Stomach (tissue), 9 donors: ENCODE data around the gene PANX1. TPM values are rescaled to one million over a fixed set of nuclear protein-coding genes. Genes with fewer than 3 reads are reported as not detected.

Experiments
- DNase-seq, 2 donors: peaks; one replicate each; pipeline versions ENCODE4 v3.0.0 to v3.0.0-alpha.2; 2013 to 2019
- H3K27ac ChIP-seq, 5 donors: fragments of 200-600 bp in 4 of 5; sonication (generic) in 4 of 5; one replicate each; pipeline ENCODE4 v1.5.1; 2013 to 2019; ENCODE audit warnings: mild to moderate bottlenecking in 1 of 5, moderate library complexity in 1 of 5
- H3K27me3 ChIP-seq, 3 donors: fragments of 200-600 bp; sonication (generic); one replicate each; pipeline ENCODE4 v1.5.1; 2017 to 2019; ENCODE audit warnings: mixed run types in 1 of 3
- H3K36me3 ChIP-seq, 4 donors: fragments of 200-600 bp; sonication (generic); 1 replicate in 3 of 4; 2 replicates in 1 of 4; pipeline ENCODE4 v1.5.1; 2016 to 2019
- H3K4me1 ChIP-seq, 4 donors: fragments of 200-600 bp; sonication (generic); one replicate each; pipeline ENCODE4 v1.5.1; 2016 to 2019
- H3K4me3 ChIP-seq, 4 donors: fragments of 200-600 bp; sonication (generic) in 3 of 4; one replicate each; pipeline ENCODE4 v1.5.1; 2016 to 2019; ENCODE audit warnings: mild to moderate bottlenecking in 1 of 4
- H3K9me3 ChIP-seq, 4 donors: fragments of 200-600 bp; sonication (generic); one replicate each; pipeline ENCODE4 v1.5.1; 2016 to 2019
- CTCF ChIP-seq, 7 experiments: fragments of 450-650 bp in 4 of 7; fragments of 200-600 bp in 3 of 7; sonication (generic) in 3 of 7; IDR thresholded peaks; one replicate each; pipeline ENCODE4 v1.5.1; 2016 to 2019; ENCODE audit warnings: antibody characterized with exemption in 7 of 7, control low read depth in 2 of 7, mild to moderate bottlenecking in 1 of 7
- EP300 ChIP-seq: sonication (generic); formaldehyde crosslinking; IDR thresholded peaks from one replicate; pipeline ENCODE4 v1.6.1; 2017; ENCODE audit warnings: antibody characterized with exemption
- POLR2A ChIP-seq, 4 donors: fragments of 450-650 bp; IDR thresholded peaks; one replicate each; pipeline ENCODE4 v1.6.1; 2016; ENCODE audit warnings: antibody characterized with exemption in 4 of 4, control low read depth in 2 of 4, mild to moderate bottlenecking in 1 of 4, moderate library complexity in 1 of 4
- POLR2AphosphoS5 ChIP-seq, 3 donors: sonication (generic); formaldehyde crosslinking; IDR thresholded peaks; one replicate each; pipeline ENCODE4 v1.6.1; 2016; ENCODE audit warnings: antibody characterized with exemption in 3 of 3
- WGBS, 5 donors: extraction: QIAGEN DNeasy Blood & Tissue Kit in 3 of 5; methylation state at CpG; one replicate each; pipeline versions ENCODE4 v1.1.5 to v1.1.7; 2013 to 2018; 5-methylcytosine and 5-hydroxymethylcytosine counted together
- intact Hi-C: fragments of 100-400 bp; cut with DNase I; formaldehyde crosslinking; loops from one replicate; pipeline ENCODE4 v1.15.1; 2023; ENCODE audit warnings: low total_unique reads
- polyA plus RNA-seq, 3 donors: library from polyadenylated mRNA; stranded (reverse); fragments of 200-250 nt; gene quantifications; one replicate each; pipeline ENCODE4 v1.2.3, GENCODE V29; 2013
- total RNA-seq, 5 donors: library from RNA; depleted of rRNA; stranded (reverse); fragments of >200 nt; gene quantifications; one replicate each; pipeline versions ENCODE4 v1.1.0 to v1.2.3, GENCODE V29; 2014 to 2016
- donor health status: healthy with polysubstance abuse.
- donor health status: Bipolar disorder and iron deficiency.
- donor health status: healthy.

PANX1 gene
- total and polyA plus RNA-seq, 8 donors: 1.2 to 41.1 (median 11.1) TPM

GRCh38 chr11:94144216-94144615, 15.6 kb downstream of the PANX1 start:
- Histone ChIP-seq H3K36me3 (no peaks in the 10 kb centered on the region), H3K9me3 (no peaks in the 10 kb centered on the region), H3K4me1 (peaks cover 5 to 80% (median 45%) of the 10 kb centered on the region in 4 donors), H3K27ac (no peak overlapping the region), H3K27me3 (no peaks in the 10 kb centered on the region), H3K4me3 (no peak overlapping the region)
- WGBS, 5 donors: 88 to 98% (median 91%) methylated on average over 3 of the region's 3 CpGs
- DNase-seq: no peak
- TF ChIP-seq POLR2AphosphoS5 (IDR thresholded peaks at IDR 0.05): no peak
- no peak for TF ChIP-seq POLR2A (IDR thresholded peaks at IDR 0.05)
- no peak for TF ChIP-seq CTCF (IDR thresholded peaks at IDR 0.05)
- TF ChIP-seq EP300: no peak
- intact Hi-C loops: no loop called here

GRCh38 chr11:94144664-94145063, 16.0 kb downstream of the PANX1 start:
- no peak for DNase-seq
- 83 to 96% (median 90%) methylated on average over 1 of the region's 1 CpG for WGBS, 5 donors
- TF ChIP-seq EP300: no peak
- TF ChIP-seq POLR2A (IDR thresholded peaks at IDR 0.05): no peak
- no peak for TF ChIP-seq CTCF (IDR thresholded peaks at IDR 0.05)
- TF ChIP-seq POLR2AphosphoS5 (IDR thresholded peaks at IDR 0.05): no peak
- Histone ChIP-seq H3K27me3 (no peaks in the 10 kb centered on the region), H3K4me3 (no peak overlapping the region), H3K4me1 (peaks cover 9 to 80% (median 46%) of the 10 kb centered on the region in 4 donors), H3K27ac (no peak overlapping the region), H3K9me3 (no peaks in the 10 kb centered on the region), H3K36me3 (no peaks in the 10 kb centered on the region)
- intact Hi-C loops: no loop called here

- Histone ChIP-seq H3K4me1 (peaks cover 16 to 80% (median 50%) of the 10 kb centered on the region in 4 donors), H3K4me3 (no peak overlapping the region), H3K9me3 (no peaks in the 10 kb centered on the region), H3K27me3 (no peaks in the 10 kb centered on the region), H3K27ac (no peak overlapping the region), H3K36me3 (no peaks in the 10 kb centered on the region)
- 40 to 71% (median 56%) methylated on average over 2 of the region's 2 CpGs for WGBS, 5 donors
- TF ChIP-seq EP300: no peak
- no peak for TF ChIP-seq POLR2AphosphoS5 (IDR thresholded peaks at IDR 0.05)
- intact Hi-C loops: no loop called here
- no peak for DNase-seq
Measured at GRCh38 chr11:94145431-94145830, 16.8 kb downstream of the PANX1 start.

- H3K27ac ChIP-seq: no peak overlapping the region
- H3K9me3 ChIP-seq: no peaks in the 10 kb centered on the region
- no peak for TF ChIP-seq CTCF (IDR thresholded peaks at IDR 0.05)
- TF ChIP-seq POLR2AphosphoS5 (IDR thresholded peaks at IDR 0.05): no peak
- TF ChIP-seq POLR2A (IDR thresholded peaks at IDR 0.05): no peak
- no peak for TF ChIP-seq EP300
- no peak for DNase-seq
- H3K27me3 ChIP-seq: no peaks in the 10 kb centered on the region
- intact Hi-C loops: no loop called here
- no peaks in the 10 kb centered on the region for H3K36me3 ChIP-seq
- 84 to 93% (median 90%) methylated on average over 4 of the region's 4 CpGs for WGBS, 5 donors
- H3K4me1 ChIP-seq: peaks cover 16 to 85% (median 53%) of the 10 kb centered on the region in 4 donors
- H3K4me3 ChIP-seq: no peak overlapping the region
Measured at GRCh38 chr11:94145916-94146315, 17.3 kb downstream of the PANX1 start.

- no peak for DNase-seq
- H3K27me3 ChIP-seq: no peaks in the 10 kb centered on the region
- H3K36me3 ChIP-seq: no peaks in the 10 kb centered on the region
- WGBS, 5 donors: 80 to 88% (median 86%) methylated on average over 9 of the region's 9 CpGs
- no peaks in the 10 kb centered on the region for H3K9me3 ChIP-seq
- intact Hi-C loops: no loop called here
- TF ChIP-seq POLR2AphosphoS5 (IDR thresholded peaks at IDR 0.05): no peak
- TF ChIP-seq CTCF (IDR thresholded peaks at IDR 0.05): no peak
- no peak for TF ChIP-seq POLR2A (IDR thresholded peaks at IDR 0.05)
- TF ChIP-seq EP300: no peak
- no peak overlapping the region for H3K27ac ChIP-seq
- H3K4me3 ChIP-seq: no peak overlapping the region
- peaks cover 28 to 90% (median 55%) of the 10 kb centered on the region in 4 donors for H3K4me1 ChIP-seq
Measured at GRCh38 chr11:94147433-94147845, 18.8 kb downstream of the PANX1 start.
